DMS 273 treated with DMSO at 0.1 percent for 48 hours (cell line): ENCODE data around the gene LTBP2.

Experiments
- DNase-seq: peaks from one replicate; lab custom pipeline; 2025; lab: John Stamatoyannopoulos, UW

LTBP2 gene

DNA sequence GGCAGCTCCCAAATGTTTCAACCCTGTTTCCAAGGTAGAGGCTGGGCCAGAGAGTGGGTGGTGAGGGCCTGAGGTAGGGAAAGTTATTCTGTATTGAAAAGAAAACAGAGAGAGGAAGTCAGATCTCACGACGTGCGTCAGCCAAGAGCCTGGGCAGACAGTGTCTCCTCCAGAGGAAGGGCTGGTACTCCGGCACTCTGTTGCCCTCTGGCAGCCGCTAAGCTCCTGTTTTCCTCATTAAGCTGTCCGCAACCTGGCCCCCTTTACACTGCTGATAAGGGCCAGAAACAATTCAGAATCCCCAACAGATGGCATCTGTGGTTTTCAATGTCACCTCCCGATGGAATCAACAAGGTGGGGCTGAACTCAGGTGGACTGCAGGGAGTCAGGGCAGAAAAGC is 26.0 kb upstream of the LTBP2 start:
- peak; percentile 43 for DNase-seq

- DNase-seq, result no peak
These were observed 25.1 kb upstream of the LTBP2 start for GRCh38 chr14:74637178-74637550.

GRCh38 chr14:74636424-74637177 is 24.6 kb upstream of the LTBP2 start:
- no peak for DNase-seq

DNA sequence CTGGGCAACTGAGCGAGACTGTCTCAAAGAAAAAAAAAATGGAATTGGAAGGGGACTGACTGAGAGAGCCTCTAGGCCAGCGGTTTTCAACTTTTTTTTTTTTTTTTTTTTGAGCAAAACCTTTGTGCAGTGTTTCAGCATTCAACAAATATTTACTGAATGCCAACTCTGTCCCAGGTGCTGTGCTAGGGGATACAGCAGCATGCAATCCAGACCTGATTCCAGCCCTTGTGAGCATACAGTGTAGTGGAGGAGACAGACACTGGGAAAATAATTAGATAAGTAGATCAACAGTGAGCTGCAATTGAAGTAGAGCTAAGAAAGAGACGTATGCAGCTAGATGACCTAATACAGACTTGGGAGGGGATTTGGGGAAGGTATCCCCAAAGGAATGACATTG is 23.8 kb upstream of the LTBP2 start:
- no peak for DNase-seq

DNA sequence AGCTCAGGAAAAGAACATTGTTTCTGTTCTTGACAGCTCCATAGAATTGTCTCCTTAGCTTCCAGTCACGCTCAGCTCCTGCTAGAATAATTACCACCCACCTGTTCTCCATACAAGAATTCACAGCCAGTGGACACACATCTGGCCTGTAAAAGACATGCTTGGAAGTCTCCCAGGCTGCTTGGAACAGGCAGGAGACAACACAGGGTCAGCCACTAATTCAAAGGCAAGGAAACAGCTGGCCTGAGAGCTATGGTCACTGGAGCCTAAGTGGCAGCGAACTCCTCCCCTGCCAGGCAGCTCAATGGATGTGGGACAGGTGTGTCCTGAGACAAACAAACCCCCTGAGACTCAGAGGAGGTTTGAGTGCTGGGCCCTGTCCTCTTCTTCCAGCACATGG is 22.9 kb upstream of the LTBP2 start:
- DNase-seq, result peak; percentile 31

- DNase-seq, result no peak
These were observed 22.4 kb upstream of the LTBP2 start for GRCh38 chr14:74634481-74634880.

GRCh38 chr14:74630881-74631690 is 19.0 kb upstream of the LTBP2 start:
- DNase-seq, result no peak

- no peak for DNase-seq
These were observed 16.4 kb upstream of the LTBP2 start for GRCh38 chr14:74628418-74628817.

DNA sequence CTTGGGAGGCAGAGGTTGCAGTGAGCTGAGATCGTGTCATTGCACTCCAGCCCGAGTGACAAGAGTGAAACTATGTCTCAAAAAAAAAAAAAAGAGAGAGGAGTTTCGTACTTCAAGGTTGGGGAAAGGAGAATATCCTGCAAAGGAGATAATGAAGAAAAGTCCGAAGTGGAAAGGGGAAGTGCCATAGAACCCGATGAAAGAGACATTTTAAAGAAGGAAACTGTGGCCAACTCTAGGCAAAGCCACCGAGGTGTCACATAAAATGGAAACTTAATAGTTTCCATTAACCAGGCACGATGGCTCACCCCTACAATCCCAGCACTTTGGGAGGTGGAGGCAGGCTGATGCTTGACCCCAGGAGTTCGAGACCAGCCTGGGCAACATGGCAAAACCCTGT is 15.0 kb upstream of the LTBP2 start:
- no peak for DNase-seq

- DNase-seq, result no peak
These were observed 10.2 kb upstream of the LTBP2 start for GRCh38 chr14:74622257-74622656.

DNA sequence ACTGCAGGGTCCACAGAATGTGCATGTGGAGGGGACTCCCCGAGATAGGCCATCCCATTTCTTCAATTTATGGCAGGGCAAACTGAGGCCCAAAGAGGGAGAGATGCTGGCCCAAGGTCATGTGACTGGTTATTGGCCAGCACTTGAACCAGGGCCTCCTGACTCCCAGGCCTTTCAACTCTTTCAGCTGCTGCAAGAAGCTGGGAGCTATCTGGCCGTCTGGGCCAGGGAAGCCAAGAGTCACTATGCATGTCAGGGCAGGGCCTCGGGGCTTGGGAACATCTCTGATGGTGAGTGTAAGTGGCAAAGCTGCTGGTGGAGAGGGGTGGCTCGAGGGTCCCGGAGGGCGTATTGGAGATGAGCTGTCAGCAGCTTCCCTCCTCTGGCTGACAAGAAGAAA is 9.5 kb upstream of the LTBP2 start:
- DNase-seq, result no peak

DNA sequence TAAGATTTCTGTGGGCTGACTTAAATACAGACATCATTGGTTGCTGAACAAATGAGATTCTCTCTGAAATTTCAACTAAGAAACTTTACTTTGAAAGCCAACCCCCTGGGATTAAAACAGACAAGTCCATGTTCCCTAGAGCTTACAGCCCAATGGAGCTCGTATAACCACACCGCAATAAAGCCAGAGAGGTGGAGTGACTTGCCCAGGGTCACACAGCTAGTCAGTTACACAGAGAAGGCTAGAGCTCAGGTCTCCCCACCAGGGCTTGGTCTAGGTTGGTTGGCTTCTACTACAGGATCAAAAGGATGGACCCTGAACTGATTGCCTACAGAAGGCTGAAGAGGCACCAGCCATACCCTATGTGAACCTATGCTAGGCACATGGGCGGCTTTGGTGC is 8.9 kb upstream of the LTBP2 start:
- DNase-seq, result no peak

- no peak for DNase-seq
These were observed 8.5 kb upstream of the LTBP2 start for GRCh38 chr14:74620497-74620921.

GRCh38 chr14:74619672-74620131 is 7.7 kb upstream of the LTBP2 start:
- no peak for DNase-seq

DNA sequence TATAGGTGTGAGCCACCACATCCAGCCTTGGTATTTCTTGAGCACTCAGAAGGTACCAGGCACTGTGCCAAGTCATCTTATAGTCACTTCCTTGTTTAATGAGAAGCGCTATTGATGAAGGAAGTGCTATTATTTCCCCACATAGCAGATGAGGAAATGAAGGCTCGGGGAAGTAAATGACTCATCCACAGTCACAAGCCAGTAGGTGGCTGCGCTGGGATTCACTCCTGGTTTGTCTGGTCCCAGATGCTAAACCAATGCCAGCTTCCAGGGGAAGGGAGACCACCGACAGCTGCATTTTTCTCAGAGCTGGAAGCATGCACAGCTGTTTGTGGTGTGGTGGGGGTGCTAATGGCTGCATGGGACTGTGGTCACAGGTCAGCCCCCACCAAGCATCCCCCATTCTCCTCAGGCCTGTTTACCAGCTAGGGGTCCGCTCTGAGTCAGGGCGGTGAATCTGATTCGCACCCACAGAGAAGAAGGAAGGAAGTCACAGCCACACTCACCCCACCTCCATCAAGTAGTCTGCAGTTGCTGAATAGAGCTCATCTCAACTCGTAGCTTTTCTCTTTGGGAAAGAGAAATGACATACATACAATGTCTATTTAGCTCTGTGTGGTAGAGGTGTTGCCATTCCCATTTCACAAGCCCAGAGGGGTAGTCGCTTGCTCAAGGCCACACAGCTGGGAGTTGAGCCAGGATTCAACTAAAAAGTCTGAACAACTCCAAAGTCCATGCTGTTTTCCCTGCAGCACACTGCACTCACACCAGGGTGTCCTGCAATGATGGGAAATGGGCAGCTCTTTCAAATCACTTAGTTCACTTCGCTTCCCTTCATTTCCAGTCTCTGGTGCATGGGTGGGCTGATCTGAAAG is 6.3 kb upstream of the LTBP2 start:
- no peak for DNase-seq

GRCh38 chr14:74616996-74617700 is 5.1 kb upstream of the LTBP2 start:
- no peak for DNase-seq

DNA sequence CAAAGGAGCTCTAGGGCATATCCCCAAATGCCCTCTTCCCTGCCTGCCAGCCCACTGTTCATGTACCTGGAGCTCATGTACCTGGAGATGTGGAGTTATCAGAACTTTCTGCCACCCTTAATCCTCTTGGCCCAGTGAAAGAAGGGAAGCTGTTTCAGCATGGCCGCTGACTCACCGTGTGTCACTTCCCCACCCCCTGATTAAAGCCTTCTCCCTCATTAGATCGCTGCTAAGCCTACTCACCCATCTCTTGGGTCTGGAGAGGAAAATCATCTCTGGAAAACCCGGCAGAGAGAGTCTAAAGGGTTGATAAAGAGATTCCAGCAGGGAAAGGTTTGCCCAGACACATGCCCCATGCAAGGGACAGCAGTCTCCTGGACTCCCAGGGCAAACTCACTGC is 4.5 kb upstream of the LTBP2 start:
- no peak for DNase-seq

- no peak for DNase-seq
These were observed 3.7 kb upstream of the LTBP2 start for GRCh38 chr14:74615735-74616134.

DNA sequence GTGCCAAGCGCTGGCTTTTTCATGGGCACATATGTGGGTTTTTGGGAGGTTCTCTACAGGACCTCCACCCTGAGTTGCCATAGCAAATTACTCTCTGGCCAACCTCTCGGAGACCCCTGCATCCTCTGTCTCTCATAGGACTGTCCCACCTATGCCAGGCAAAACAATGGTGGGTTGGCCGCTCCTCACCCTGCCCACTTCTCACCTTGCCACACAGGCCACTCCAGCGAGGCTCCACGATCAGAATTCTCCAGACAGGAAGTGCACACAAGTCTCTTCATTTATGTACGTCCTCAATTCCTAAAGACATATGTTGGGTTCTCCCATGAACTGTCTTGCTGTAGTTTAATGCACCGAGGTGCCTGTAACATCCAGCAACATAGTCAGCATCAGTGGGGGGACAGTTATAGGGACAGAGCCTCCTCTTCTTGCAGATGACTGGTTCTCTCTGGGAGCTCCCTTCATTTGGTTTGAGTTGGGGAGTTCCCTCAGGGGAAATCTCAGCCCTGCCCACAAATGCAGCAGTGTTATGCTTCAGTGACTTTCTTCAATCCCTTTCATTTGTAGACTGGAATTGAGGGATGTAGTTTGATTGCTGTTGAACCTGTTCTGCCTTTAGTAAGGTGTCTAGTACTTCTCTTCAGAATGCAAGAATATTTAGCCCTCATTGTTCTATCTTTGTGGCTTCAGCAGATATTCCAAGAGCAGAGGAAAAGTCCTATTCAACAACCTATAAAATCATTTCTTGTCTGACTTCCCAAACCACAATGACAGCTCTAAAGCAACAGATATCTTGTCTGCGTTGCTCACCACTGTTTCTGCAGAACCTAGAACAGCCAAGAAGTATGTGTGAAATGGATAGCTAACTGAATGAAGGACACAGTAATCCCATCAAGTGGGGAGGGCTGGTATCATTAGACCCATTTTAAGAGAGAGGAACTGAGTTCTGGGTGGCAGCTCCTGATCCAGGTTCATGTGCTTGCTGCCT is 2.8 kb upstream of the LTBP2 start:
- DNase-seq, result no peak

DNA sequence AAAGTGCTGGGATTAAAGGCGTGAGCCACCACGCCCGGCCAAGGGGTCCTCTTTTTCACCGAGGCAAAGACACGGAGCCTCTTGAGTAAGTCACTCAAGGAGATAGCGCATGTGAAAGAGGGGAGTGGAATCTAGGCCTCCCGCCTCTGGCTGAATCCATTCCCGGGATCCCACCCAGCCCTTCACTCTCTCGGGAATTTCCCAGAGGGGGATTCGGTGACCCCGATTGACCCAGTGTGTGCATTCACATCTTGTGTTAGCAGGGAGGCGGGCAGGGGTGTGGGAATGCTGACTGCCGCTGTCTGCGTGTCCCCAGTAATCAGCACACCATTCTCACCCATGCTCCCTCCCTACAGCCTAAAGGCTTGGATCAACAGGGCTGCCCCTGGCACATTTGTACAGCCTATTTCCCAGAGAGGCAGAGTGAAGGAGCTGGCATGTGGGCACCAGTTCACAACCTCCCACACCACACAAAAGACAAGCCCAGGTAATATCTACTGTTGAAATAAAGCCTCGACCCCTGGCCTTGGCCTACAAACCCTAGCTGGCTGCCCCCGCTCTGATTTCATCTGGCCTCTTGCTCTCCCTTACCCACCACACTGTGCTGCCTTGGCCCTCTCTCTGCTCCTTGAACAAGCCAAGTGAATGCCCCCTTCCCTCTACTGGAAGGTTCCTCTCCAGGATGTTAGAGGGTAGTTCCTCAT is 1.3 kb upstream of the LTBP2 start:
- no peak for DNase-seq
